Measurements from ENCODE around the gene RIOK3. TPM values are rescaled to one million over a fixed set of nuclear protein-coding genes. Genes with fewer than 3 reads are reported as not detected.

Gene RIOK3
- total and polyA plus RNA-seq, 10 of the 15 experiments (the other 5 are each of a cell fraction or from before 2014, with no cell fraction given) = 18.0 to 87.5 (median 53.8) TPM

DNA sequence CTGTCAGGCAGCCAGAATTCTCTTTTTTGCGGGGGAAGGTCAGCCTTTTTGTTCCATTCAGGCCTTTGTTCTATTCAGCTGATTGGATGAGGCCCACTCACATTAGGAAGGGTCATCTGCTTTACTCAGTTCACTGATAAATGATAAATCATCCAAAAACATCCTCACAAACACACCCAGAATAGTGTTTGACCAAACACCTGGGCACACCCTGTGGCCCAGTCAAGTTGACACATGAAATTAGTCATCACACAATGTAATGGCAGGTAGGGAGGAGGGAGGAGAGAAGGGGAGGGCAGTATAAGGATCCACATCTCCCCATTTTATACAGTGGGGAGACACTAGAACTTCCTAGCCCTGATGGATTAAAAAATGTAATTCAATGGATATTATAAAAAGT lies 41.9 kb downstream of the RIOK3 start:
- BruUV-seq (replicated peaks) = no TSS peak
- ChIA-PET RAD21 (ENCODE audit: unreplicated experiment) (no interaction called here), SMC1A (ENCODE audit: uncharacterized antibody, unreplicated experiment) (interaction anchor here (2.1 kb wide), 1 partner anchor 10 kb away, joined by 4 read pairs; no protein-coding TSS in a partner anchor), CTCF (interaction anchor here (5.1 kb wide), 1 partner anchor 21 kb away, joined by 30 read pairs; no protein-coding TSS in a partner anchor), POLR2A (interaction anchor here (1.5 kb wide), 1 partner anchor 10 kb away, joined by 4 read pairs; no protein-coding TSS in a partner anchor)
- in situ Hi-C loops (cut with MboI) (no loop called here), intact Hi-C loops (cut with micrococcal nuclease; ENCODE audit: unreplicated experiment) (loop anchor here (5.0 kb wide), 2 partner anchors 207 to 317 kb away; no protein-coding TSS in a partner anchor)
- Histone ChIP-seq H3K36me3 (ENCODE audit: control insufficient read depth in 2 of 2, insufficient read depth in 2 of 2, low read length in 1 of 2) (no peaks in the 10 kb centered on the region), H2AFZ (ENCODE audit: control insufficient read depth, low read depth, low read length) (no peak overlapping the region), H4K20me1 (ENCODE audit: control insufficient read depth, insufficient read depth) (no peaks in the 10 kb centered on the region), H3K9me3 (replicated peaks; ENCODE audit: control insufficient read depth, insufficient read depth, low read length) (no peaks in the 10 kb centered on the region), H3K4me3 (no peak overlapping the region), H3K79me2 (ENCODE audit: control insufficient read depth, insufficient read depth, low read length) (no peaks in the 10 kb centered on the region), H3K27me3 (replicated peaks in 1 of 2; ENCODE audit: control insufficient read depth in 2 of 2, insufficient read depth in 2 of 2, low read length in 1 of 2) (no peaks in the 10 kb centered on the region), H3K9ac (ENCODE audit: control insufficient read depth, insufficient read depth, low read length) (no peak overlapping the region), H3K4me1 (ENCODE audit: control insufficient read depth, insufficient read depth, low read length) (peaks cover 20% of the 10 kb centered on the region), H3K27ac (ENCODE audit: control insufficient read depth, insufficient read depth) (no peak overlapping the region), H3K4me2 (ENCODE audit: control insufficient read depth, insufficient read depth) (no peak overlapping the region)
- no peak for DNase-seq (ENCODE audit: low read depth, low spot score)
- ATAC-seq = no peak
- TF ChIP-seq ZBED1 (IDR thresholded peaks at IDR 0.05; ENCODE audit: borderline replicate concordance) (no peak), TCF12 (IDR thresholded peaks at IDR 0.05; ENCODE audit: low read depth, low read length) (no peak), ZZZ3 (IDR thresholded peaks at IDR 0.05; ENCODE audit: control insufficient read depth, insufficient read length, low read depth) (no peak), TBL1XR1 (IDR thresholded peaks at IDR 0.05; ENCODE audit: low read depth, low read length) (no peak), RBBP5 (conservative IDR thresholded peaks at IDR 0.05) (no peak), CBX5 (IDR thresholded peaks at IDR 0.05; ENCODE audit: low read depth) (no peak), TCF3 (IDR thresholded peaks at IDR 0.05; ENCODE audit: borderline replicate concordance, insufficient read depth, low read depth, low read length) (no peak), SREBF1 (IDR thresholded peaks at IDR 0.05; ENCODE audit: low read length) (no peak), JUND (IDR thresholded peaks at IDR 0.05; ENCODE audit: low read depth, low read length) (no peak), RB1 (IDR thresholded peaks at IDR 0.05; ENCODE audit: borderline replicate concordance) (no peak), BCL11A (IDR thresholded peaks at IDR 0.05; ENCODE audit: low read depth, low read length) (no peak), NR2C1 (IDR thresholded peaks at IDR 0.05) (no peak)
- TF ChIP-seq, protein P1, sequence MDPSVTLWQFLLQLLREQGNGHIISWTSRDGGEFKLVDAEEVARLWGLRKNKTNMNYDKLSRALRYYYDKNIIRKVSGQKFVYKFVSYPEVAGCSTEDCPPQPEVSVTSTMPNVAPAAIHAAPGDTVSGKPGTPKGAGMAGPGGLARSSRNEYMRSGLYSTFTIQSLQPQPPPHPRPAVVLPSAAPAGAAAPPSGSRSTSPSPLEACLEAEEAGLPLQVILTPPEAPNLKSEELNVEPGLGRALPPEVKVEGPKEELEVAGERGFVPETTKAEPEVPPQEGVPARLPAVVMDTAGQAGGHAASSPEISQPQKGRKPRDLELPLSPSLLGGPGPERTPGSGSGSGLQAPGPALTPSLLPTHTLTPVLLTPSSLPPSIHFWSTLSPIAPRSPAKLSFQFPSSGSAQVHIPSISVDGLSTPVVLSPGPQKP (IDR thresholded peaks at IDR 0.05; ENCODE audit: low read depth, low read length) = no peak
- TF ChIP-seq, protein P2, sequence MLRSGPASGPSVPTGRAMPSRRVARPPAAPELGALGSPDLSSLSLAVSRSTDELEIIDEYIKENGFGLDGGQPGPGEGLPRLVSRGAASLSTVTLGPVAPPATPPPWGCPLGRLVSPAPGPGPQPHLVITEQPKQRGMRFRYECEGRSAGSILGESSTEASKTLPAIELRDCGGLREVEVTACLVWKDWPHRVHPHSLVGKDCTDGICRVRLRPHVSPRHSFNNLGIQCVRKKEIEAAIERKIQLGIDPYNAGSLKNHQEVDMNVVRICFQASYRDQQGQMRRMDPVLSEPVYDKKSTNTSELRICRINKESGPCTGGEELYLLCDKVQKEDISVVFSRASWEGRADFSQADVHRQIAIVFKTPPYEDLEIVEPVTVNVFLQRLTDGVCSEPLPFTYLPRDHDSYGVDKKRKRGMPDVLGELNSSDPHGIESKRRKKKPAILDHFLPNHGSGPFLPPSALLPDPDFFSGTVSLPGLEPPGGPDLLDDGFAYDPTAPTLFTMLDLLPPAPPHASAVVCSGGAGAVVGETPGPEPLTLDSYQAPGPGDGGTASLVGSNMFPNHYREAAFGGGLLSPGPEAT (IDR thresholded peaks at IDR 0.05; ENCODE audit: low read depth) = no peak
- FAIRE-seq = no peak
- 96% methylated on average over 1 of the region's 1 CpG for WGBS (ENCODE audit: insufficient coverage, insufficient replicate concordance, low lambda C conversion rate, missing lambda C conversion rate)

All from GM12878 (cell line).